AG10803 (cell line): ENCODE data around the gene RBM20.

Experiments
- DNase-seq: peaks from one replicate; pipeline ENCODE4 v3.0.0; 2010; ENCODE audit warnings: low read depth
- H3K4me3 ChIP-seq: 2 replicates; pipeline ENCODE4 v1.5.1; 2011; ENCODE audit warnings: mild to moderate bottlenecking, low read length, control low read depth
- CTCF ChIP-seq: conservative IDR thresholded peaks from 2 replicates; pipeline ENCODE4 v1.5.1; 2011; ENCODE audit warnings: mild to moderate bottlenecking, low read length, control low read depth, inconsistent platforms

The RBM20 gene

GRCh38 chr10:110804376-110804775 lies 160.2 kb downstream of the RBM20 start:
- TF ChIP-seq CTCF, result no peak
- DNase-seq, result no peak
- H3K4me3 ChIP-seq, result no peak overlapping the region

GRCh38 chr10:110805292-110805691 lies 161.2 kb downstream of the RBM20 start:
- no peak for DNase-seq
- H3K4me3 ChIP-seq, result no peak overlapping the region
- TF ChIP-seq CTCF, result no peak

GRCh38 chr10:110806335-110806734 lies 162.2 kb downstream of the RBM20 start:
- no peak overlapping the region for H3K4me3 ChIP-seq
- DNase-seq, result no peak
- TF ChIP-seq CTCF, result no peak

GRCh38 chr10:110808123-110808522 lies 164.0 kb downstream of the RBM20 start:
- DNase-seq, result no peak
- no peak overlapping the region for H3K4me3 ChIP-seq
- TF ChIP-seq CTCF, result no peak

GRCh38 chr10:110808615-110809014 lies 164.5 kb downstream of the RBM20 start:
- DNase-seq, result no peak
- H3K4me3 ChIP-seq, result no peak overlapping the region
- no peak for TF ChIP-seq CTCF

- H3K4me3 ChIP-seq, result no peak overlapping the region
- no peak for TF ChIP-seq CTCF
- no peak for DNase-seq
Observed at GRCh38 chr10:110810625-110811024, 166.5 kb downstream of the RBM20 start.

- no peak for TF ChIP-seq CTCF
- DNase-seq, result no peak
- H3K4me3 ChIP-seq, result no peak overlapping the region
Observed at GRCh38 chr10:110811791-110812581, 167.8 kb downstream of the RBM20 start.
